WERI-Rb-1 (cell line): ENCODE measurements around the gene CDYL2.

ENCODE experiments used
- DNase-seq: peaks from one replicate; pipeline ENCODE4 v3.0.0-alpha.2; 2020
- H3K27ac ChIP-seq: fragments of 250-450 bp; sonication (Bioruptor Pico); 2 replicates; pipeline ENCODE4 v1.5.1; 2020; ENCODE audit warnings: mild to moderate bottlenecking, moderate library complexity
- H3K27me3 ChIP-seq: fragments of 250-450 bp; sonication (Bioruptor Pico); 2 replicates; pipeline ENCODE4 v1.5.1; 2021; ENCODE audit warnings: mild to moderate bottlenecking, low read depth, moderate library complexity; ENCODE audit not compliant: insufficient read depth, severe bottlenecking
- H3K36me3 ChIP-seq: fragments of 250-450 bp; sonication (Bioruptor Pico); 2 replicates; pipeline ENCODE4 v1.5.1; 2020; ENCODE audit warnings: mild to moderate bottlenecking, moderate library complexity
- H3K4me3 ChIP-seq: 2 replicates; pipeline ENCODE4 v1.5.1; 2011; ENCODE audit warnings: low read depth, mild to moderate bottlenecking, control low read depth, low read length
- H3K9me3 ChIP-seq: fragments of 250-450 bp; sonication (Bioruptor Pico); 2 replicates; pipeline ENCODE4 v1.5.1; 2021; ENCODE audit warnings: mild to moderate bottlenecking, moderate library complexity; ENCODE audit not compliant: severe bottlenecking
- TF ChIP-seq, protein P1 (sequence below): IDR thresholded peaks from 2 replicates; pipeline ENCODE4 v1.5.1; 2011; ENCODE audit warnings: low read depth, mild to moderate bottlenecking, control low read depth, inconsistent platforms, low read length

Gene CDYL2

DNA sequence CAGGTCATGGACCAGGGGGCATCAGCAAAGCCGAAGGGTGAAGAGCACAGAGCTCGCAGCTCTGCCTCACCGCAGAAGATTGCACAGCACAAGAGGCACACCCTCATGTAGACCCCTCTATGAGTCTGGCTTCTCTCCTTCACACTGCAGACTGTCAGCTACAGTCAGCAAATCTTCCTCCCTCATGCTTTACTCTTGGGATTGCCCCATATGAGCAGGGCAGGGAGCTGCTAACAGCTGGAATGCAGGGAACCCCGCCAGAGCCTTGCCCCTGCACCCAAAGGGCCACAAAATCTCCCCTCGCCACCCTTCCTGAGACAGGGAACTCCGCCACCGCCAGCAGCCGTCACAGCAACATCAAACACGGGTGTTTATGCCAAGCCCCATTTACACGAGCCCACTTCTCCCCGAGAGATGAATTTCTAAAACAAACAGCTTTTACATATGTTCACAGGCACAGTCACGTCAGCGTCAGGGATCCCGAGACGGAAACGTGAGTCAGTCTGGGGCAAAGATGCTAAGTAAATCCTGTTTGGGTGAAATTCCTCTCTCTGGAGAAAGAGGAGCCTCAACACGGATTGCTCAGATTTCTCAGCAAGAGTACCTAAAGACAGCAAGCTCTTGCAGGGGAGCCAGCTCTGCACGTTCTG, 121.9 kb downstream of the CDYL2 start:
- TF ChIP-seq, protein P1, sequence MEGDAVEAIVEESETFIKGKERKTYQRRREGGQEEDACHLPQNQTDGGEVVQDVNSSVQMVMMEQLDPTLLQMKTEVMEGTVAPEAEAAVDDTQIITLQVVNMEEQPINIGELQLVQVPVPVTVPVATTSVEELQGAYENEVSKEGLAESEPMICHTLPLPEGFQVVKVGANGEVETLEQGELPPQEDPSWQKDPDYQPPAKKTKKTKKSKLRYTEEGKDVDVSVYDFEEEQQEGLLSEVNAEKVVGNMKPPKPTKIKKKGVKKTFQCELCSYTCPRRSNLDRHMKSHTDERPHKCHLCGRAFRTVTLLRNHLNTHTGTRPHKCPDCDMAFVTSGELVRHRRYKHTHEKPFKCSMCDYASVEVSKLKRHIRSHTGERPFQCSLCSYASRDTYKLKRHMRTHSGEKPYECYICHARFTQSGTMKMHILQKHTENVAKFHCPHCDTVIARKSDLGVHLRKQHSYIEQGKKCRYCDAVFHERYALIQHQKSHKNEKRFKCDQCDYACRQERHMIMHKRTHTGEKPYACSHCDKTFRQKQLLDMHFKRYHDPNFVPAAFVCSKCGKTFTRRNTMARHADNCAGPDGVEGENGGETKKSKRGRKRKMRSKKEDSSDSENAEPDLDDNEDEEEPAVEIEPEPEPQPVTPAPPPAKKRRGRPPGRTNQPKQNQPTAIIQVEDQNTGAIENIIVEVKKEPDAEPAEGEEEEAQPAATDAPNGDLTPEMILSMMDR: no peak
- no peak for DNase-seq
- H3K27me3 ChIP-seq: peaks cover 3% of the 10 kb centered on the region
- no peaks in the 10 kb centered on the region for H3K36me3 ChIP-seq
- H3K4me3 ChIP-seq: no peak overlapping the region
- no peak overlapping the region for H3K27ac ChIP-seq
- H3K9me3 ChIP-seq: no peaks in the 10 kb centered on the region

DNA sequence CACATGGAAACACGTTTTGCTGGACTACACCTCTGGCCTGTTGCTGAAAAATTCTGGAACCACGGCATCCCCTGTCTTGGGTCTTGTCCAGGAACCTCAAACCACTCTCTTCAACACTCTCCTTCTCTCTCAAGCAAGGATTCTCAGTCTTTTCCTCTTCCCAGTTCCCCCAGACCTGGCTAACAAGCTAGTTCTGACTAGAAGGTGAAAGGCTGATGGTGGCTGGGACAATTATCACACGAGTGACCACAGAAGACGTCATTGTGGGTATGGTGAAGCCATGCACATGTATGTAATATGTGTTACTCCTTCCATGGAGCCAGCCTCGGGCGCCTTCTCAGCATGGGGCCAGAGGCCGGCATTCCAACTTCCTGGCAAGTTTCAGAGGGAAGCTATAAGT, 123.0 kb downstream of the CDYL2 start:
- TF ChIP-seq, protein P1: no peak
- H3K27me3 ChIP-seq: peaks cover 3% of the 10 kb centered on the region
- H3K4me3 ChIP-seq: no peak overlapping the region
- H3K36me3 ChIP-seq: no peaks in the 10 kb centered on the region
- DNase-seq: no peak
- no peaks in the 10 kb centered on the region for H3K9me3 ChIP-seq
- no peak overlapping the region for H3K27ac ChIP-seq

DNA sequence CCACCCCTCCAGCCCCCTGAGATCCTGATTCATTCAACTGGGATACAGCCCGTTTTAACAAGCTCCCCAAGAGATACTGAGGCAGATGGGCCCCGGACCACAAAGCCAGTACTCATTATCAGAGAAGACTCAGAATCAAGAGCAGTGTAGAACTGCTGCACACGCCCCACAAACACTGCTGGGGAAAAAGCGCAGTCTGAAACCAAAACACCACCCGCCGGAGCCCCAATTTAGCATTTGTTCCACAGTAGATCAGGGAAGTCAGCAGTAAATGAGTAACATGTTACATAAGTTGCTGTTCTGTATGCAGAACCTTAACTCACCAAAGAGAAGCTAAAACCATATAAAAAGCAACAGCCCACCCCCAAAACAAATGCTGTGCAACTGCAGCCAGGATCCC, 123.6 kb downstream of the CDYL2 start:
- H3K36me3 ChIP-seq: no peaks in the 10 kb centered on the region
- H3K9me3 ChIP-seq: no peaks in the 10 kb centered on the region
- TF ChIP-seq, protein P1: no peak
- H3K27ac ChIP-seq: no peak overlapping the region
- DNase-seq: no peak
- H3K4me3 ChIP-seq: no peak overlapping the region
- peaks cover 3% of the 10 kb centered on the region for H3K27me3 ChIP-seq

DNA sequence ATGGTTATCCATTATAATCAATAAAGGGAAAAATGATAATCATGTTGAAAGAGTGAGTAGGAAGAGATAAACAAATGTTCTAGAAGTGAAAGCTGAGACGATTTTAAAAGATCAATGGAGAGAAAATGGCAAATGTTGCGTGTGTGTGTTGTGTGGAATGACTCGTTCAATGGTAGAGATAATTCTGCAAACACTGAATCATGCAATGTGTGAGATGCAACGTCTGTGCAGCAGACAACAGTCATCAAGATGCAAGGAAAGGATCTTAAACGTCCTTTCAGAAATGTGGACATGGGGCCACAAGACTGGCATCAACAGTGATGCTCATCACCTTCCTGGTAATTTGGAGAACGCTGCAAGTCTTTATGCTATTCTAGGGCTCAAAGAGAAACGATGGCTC, 124.4 kb downstream of the CDYL2 start:
- H3K27me3 ChIP-seq: peaks cover 1% of the 10 kb centered on the region
- TF ChIP-seq, protein P1: no peak
- H3K9me3 ChIP-seq: no peaks in the 10 kb centered on the region
- no peak for DNase-seq
- H3K4me3 ChIP-seq: no peak overlapping the region
- no peaks in the 10 kb centered on the region for H3K36me3 ChIP-seq
- H3K27ac ChIP-seq: no peak overlapping the region

DNA sequence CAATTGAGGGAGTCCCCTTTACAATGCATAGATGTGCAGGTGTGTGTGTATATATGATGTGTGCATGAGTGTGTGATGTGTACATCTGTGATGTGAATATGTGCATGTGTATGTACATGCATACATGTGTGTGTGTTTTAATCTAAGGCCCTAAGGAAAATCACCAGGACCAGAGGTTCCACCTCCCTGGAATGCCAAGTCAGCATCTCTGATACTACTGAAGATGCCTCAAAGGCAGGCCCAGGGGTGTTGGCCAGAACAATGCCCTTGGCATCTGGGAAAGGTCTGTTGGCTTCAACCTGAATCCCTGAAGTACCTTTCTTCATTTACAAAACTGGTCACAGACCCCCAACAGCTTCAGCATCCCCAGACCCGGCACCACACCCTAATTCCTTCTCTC, 129.5 kb downstream of the CDYL2 start:
- Histone ChIP-seq H3K9me3 (no peaks in the 10 kb centered on the region), H3K27ac (no peak overlapping the region), H3K36me3 (no peaks in the 10 kb centered on the region), H3K4me3 (no peak overlapping the region), H3K27me3 (no peaks in the 10 kb centered on the region)
- no peak for DNase-seq
- TF ChIP-seq, protein P1: no peak

DNA sequence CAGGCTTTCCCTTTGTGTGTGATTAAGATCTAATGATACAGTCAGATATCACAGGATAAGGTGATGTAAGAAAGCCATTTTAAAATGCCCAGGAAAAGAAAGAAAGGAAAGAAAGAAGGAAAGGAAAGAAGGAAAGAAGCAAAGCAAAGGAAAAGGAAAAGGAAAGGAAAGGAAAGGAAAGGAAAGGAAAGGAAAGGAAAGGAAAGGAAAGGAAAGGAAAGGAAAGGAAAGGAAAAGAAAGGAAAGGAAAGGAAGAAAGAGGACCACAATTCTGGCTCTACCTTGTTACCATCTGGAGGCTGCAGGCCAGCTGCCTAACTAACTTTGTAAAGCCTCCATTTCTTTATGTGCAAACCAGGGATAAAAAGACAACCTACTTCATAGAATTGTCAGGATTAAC, 132.0 kb downstream of the CDYL2 start:
- Histone ChIP-seq H3K27ac (no peak overlapping the region), H3K4me3 (no peak overlapping the region), H3K36me3 (no peaks in the 10 kb centered on the region), H3K27me3 (no peaks in the 10 kb centered on the region), H3K9me3 (no peaks in the 10 kb centered on the region)
- TF ChIP-seq, protein P1: no peak
- no peak for DNase-seq
